H1 (cell line): ENCODE measurements around the gene KIF15. TPM values are rescaled to one million over a fixed set of nuclear protein-coding genes. Genes with fewer than 3 reads are reported as not detected.
A peak's percentile ranks its signal among the peaks of the same experiment; 100 is the strongest.

Experiments
- CTCF ChIA-PET: fragments of 300-600 bp; sonication (Branson Sonifier 250); formaldehyde crosslinking; loops from one replicate; lab custom pipeline; 2021; ENCODE audit not compliant: partially characterized antibody; lab: Charles Lee
- POLR2A ChIA-PET: fragments of 300-600 bp; sonication (Branson Sonifier 250); formaldehyde crosslinking; loops from one replicate; lab custom pipeline; 2021; ENCODE audit warnings: inconsistent platforms; ENCODE audit not compliant: partially characterized antibody; lab: Charles Lee
- DNase-seq, 2 experiments: peaks; one replicate each; pipeline versions ENCODE4 v3.0.0 to v3.0.0-alpha.2; 2010 to 2022; ENCODE audit warnings: low spot score in 2 of 2, low read depth in 1 of 2, mixed read lengths in 1 of 2
- FAIRE-seq: peaks from 2 replicates; lab custom pipeline; 2011; peaks lifted over from hg19 to GRCh38; lab: Jason Lieb, UNC
- H2AFZ ChIP-seq: 2 replicates; pipeline ENCODE4 v1.8.1; 2012; ENCODE audit warnings: low read length, inconsistent platforms
- H2AK5ac ChIP-seq: 2 replicates; pipeline ENCODE4 v1.6.1; 2013; ENCODE audit warnings: low read depth, low read length
- H2BK120ac ChIP-seq: replicated peaks from 2 replicates; pipeline ENCODE3; 2013; ENCODE audit warnings: low read depth, low read length, inconsistent platforms
- H2BK12ac ChIP-seq: 2 replicates; pipeline ENCODE4 v1.6.1; 2013; ENCODE audit warnings: low read depth, low read length
- H2BK15ac ChIP-seq: 2 replicates; pipeline ENCODE4 v1.6.1; 2013; ENCODE audit warnings: low read length
- H2BK20ac ChIP-seq: 2 replicates; pipeline ENCODE4 v1.6.1; 2013; ENCODE audit warnings: low read length
- H2BK5ac ChIP-seq: 2 replicates; pipeline ENCODE4 v1.6.1; 2013; ENCODE audit warnings: low read depth, low read length
- H3K14ac ChIP-seq: 2 replicates; pipeline ENCODE4 v1.6.1; 2013; ENCODE audit warnings: inconsistent platforms; ENCODE audit not compliant: insufficient read length
- H3K18ac ChIP-seq: 2 replicates; pipeline ENCODE4 v1.6.1; 2013; ENCODE audit warnings: low read length; ENCODE audit errors: extremely low read depth
- H3K23ac ChIP-seq: 2 replicates; pipeline ENCODE4 v1.6.1; 2013; ENCODE audit warnings: inconsistent platforms; ENCODE audit not compliant: insufficient read length
- H3K23me2 ChIP-seq: 2 replicates; pipeline ENCODE4 v1.6.1; 2013; ENCODE audit warnings: low read depth, low read length
- H3K27ac ChIP-seq: 2 replicates; pipeline ENCODE4 v1.6.1; 2011; ENCODE audit warnings: low read depth, low read length, inconsistent platforms
- H3K27me3 ChIP-seq, 4 experiments: replicated peaks in 1 of 4; 1 replicate in 1 of 4; 2 replicates in 3 of 4; pipeline versions ENCODE4 v1.6.1 to v1.8.1; 2011 to 2013; ENCODE audit warnings: low read length in 3 of 4, mild to moderate bottlenecking in 3 of 4, inconsistent platforms in 2 of 4, mixed read lengths in 2 of 4, moderate library complexity in 1 of 4; ENCODE audit not compliant: control insufficient read depth in 3 of 4, insufficient read depth in 3 of 4; ENCODE audit errors: extremely low read depth in 1 of 4
- H3K36me3 ChIP-seq, 4 experiments: 2 replicates each; pipeline versions ENCODE4 v1.6.1 to v1.8.1; 2011 to 2013; ENCODE audit warnings: mild to moderate bottlenecking in 4 of 4, low read length in 3 of 4, moderate library complexity in 2 of 4, control low read depth in 1 of 4, inconsistent platforms in 1 of 4; ENCODE audit not compliant: insufficient read depth in 4 of 4, control insufficient read depth in 2 of 4
- H3K4ac ChIP-seq: replicated peaks from 2 replicates; pipeline ENCODE3; 2013; ENCODE audit warnings: low read length, low read depth, mixed read lengths, inconsistent platforms; ENCODE audit not compliant: insufficient read length
- H3K4me1 ChIP-seq, 4 experiments: replicated peaks in 1 of 4; 1 replicate in 1 of 4; 2 replicates in 3 of 4; pipeline versions ENCODE4 v1.6.1 to v1.8.1; 2011 to 2013; ENCODE audit warnings: low read length in 3 of 4, inconsistent platforms in 2 of 4, mixed read lengths in 1 of 4; ENCODE audit not compliant: insufficient read depth in 4 of 4, control insufficient read depth in 3 of 4
- H3K4me2 ChIP-seq, 2 experiments: 2 replicates each; pipeline versions ENCODE4 v1.6.1 to v1.8.1; 2011 to 2013; ENCODE audit warnings: low read depth in 2 of 2, low read length in 2 of 2, control low read depth in 1 of 2, inconsistent platforms in 1 of 2, mild to moderate bottlenecking in 1 of 2; ENCODE audit not compliant: insufficient read depth in 1 of 2
- H3K4me3 ChIP-seq, 4 experiments: fragments of 200-600, 300-600 bp in 1 of 4; sonication (generic), shearing (Covaris generic), sonication (Bioruptor Twin) in 1 of 4; 2 replicates each; pipeline versions ENCODE4 v1.5.1 to v1.8.1; 2011 to 2016; ENCODE audit warnings: low read length in 4 of 4, low read depth in 3 of 4, control low read depth in 2 of 4, inconsistent platforms in 2 of 4, mild to moderate bottlenecking in 2 of 4, mixed read lengths in 1 of 4, moderate library complexity in 1 of 4; ENCODE audit not compliant: insufficient read depth in 2 of 4; ENCODE audit errors: extremely low read depth in 1 of 4
- H3K56ac ChIP-seq: replicated peaks from 2 replicates; pipeline ENCODE3; 2013; ENCODE audit warnings: low read depth, mild to moderate bottlenecking, mixed read lengths, low read length, inconsistent platforms; ENCODE audit not compliant: insufficient read length
- H3K79me1 ChIP-seq: 2 replicates; pipeline ENCODE4 v1.6.1; 2013; ENCODE audit warnings: low read depth, low read length, control low read depth
- H3K79me2 ChIP-seq, 2 experiments: 2 replicates each; pipeline versions ENCODE4 v1.6.1 to v1.8.1; 2012 to 2013; ENCODE audit warnings: low read length in 2 of 2, mild to moderate bottlenecking in 2 of 2, inconsistent platforms in 1 of 2; ENCODE audit not compliant: insufficient read depth in 2 of 2, control insufficient read depth in 1 of 2
- H3K9ac ChIP-seq, 4 experiments: replicated peaks in 1 of 4; 1 replicate in 1 of 4; 2 replicates in 3 of 4; pipeline versions ENCODE4 v1.6.1 to v1.8.1; 2011 to 2013; ENCODE audit warnings: low read depth in 3 of 4, low read length in 3 of 4, control low read depth in 2 of 4, mild to moderate bottlenecking in 2 of 4, moderate library complexity in 2 of 4, inconsistent platforms in 1 of 4; ENCODE audit errors: extremely low read depth in 1 of 4
- H3K9me3 ChIP-seq, 2 experiments: 2 replicates each; pipeline versions ENCODE4 v1.6.1 to v1.8.1; 2012 to 2013; ENCODE audit warnings: mild to moderate bottlenecking in 2 of 2, moderate library complexity in 2 of 2, control low read depth in 1 of 2, inconsistent platforms in 1 of 2, low read depth in 1 of 2, low read length in 1 of 2, mixed read lengths in 1 of 2; ENCODE audit not compliant: insufficient read depth in 2 of 2
- H4K20me1 ChIP-seq, 2 experiments: replicated peaks in 1 of 2; 2 replicates each; pipeline versions ENCODE3 to v1.8.1; 2011 to 2013; ENCODE audit warnings: inconsistent platforms in 2 of 2, low read length in 2 of 2, mild to moderate bottlenecking in 1 of 2; ENCODE audit not compliant: insufficient read depth in 2 of 2, control insufficient read depth in 1 of 2
- H4K5ac ChIP-seq: 2 replicates; pipeline ENCODE4 v1.6.1; 2013; ENCODE audit warnings: low read length, low read depth, mixed read lengths, inconsistent platforms; ENCODE audit not compliant: insufficient read length
- H4K8ac ChIP-seq: 2 replicates; pipeline ENCODE4 v1.8.0; 2013; ENCODE audit warnings: mild to moderate bottlenecking, moderate library complexity, low read length, inconsistent platforms; ENCODE audit not compliant: insufficient read depth; ENCODE audit errors: extremely low read depth
- H4K91ac ChIP-seq: replicated peaks from 2 replicates; pipeline ENCODE3; 2013; ENCODE audit warnings: low read length, mixed read lengths, inconsistent platforms; ENCODE audit not compliant: insufficient read length
- ASH2L ChIP-seq: fragments of 200-600, 300-600 bp; sonication (generic); IDR thresholded peaks from one replicate; pipeline ENCODE4 v1.7.1; 2017; ENCODE audit warnings: low read length
- ATF2 ChIP-seq: IDR thresholded peaks from 2 replicates; pipeline ENCODE4 v1.6.1; 2012; ENCODE audit warnings: low read length, inconsistent platforms
- CHD2 ChIP-seq: IDR thresholded peaks from 2 replicates; pipeline ENCODE4 v1.6.1; 2012; ENCODE audit warnings: low read length, improper control_type of control experiment
- CREB1 ChIP-seq: IDR thresholded peaks from 2 replicates; pipeline ENCODE4 v1.6.1; 2012; ENCODE audit warnings: inconsistent platforms
- FOSL1 ChIP-seq: IDR thresholded peaks from 2 replicates; pipeline ENCODE4 v1.6.1; 2011; ENCODE audit warnings: mild to moderate bottlenecking, low read depth, low read length, moderate library complexity; ENCODE audit not compliant: insufficient read depth
- KDM1A ChIP-seq: fragments of 200-600, 300-600 bp; sonication (generic); IDR thresholded peaks from 2 replicates; pipeline ENCODE4 v1.7.1; 2016; ENCODE audit warnings: mild to moderate bottlenecking, low read length, borderline replicate concordance
- MAFK ChIP-seq: IDR thresholded peaks from 2 replicates; pipeline ENCODE4 v1.6.1; 2012; ENCODE audit warnings: low read depth, mild to moderate bottlenecking, improper control_type of control experiment, low read length
- RAD21 ChIP-seq, 2 experiments: IDR thresholded peaks in 1 of 2; conservative IDR thresholded peaks in 1 of 2; 2 replicates each; pipeline ENCODE4 v1.6.1; 2011; ENCODE audit warnings: low read depth in 2 of 2, low read length in 2 of 2, improper control_type of control experiment in 1 of 2, inconsistent platforms in 1 of 2, mild to moderate bottlenecking in 1 of 2, moderate library complexity in 1 of 2
- TAF1 ChIP-seq: IDR thresholded peaks from 2 replicates; pipeline ENCODE4 v1.6.1; 2011; ENCODE audit warnings: mild to moderate bottlenecking, low read depth, low read length
- WGBS, 2 experiments: shearing (Covaris generic) in 1 of 2; methylation state at CpG; one replicate each; pipeline versions ENCODE4 v1.1.6 to v1.1.7; 2013 to 2015; ENCODE audit warnings: low lambda C conversion rate in 2 of 2, mixed read lengths in 2 of 2, inconsistent platforms in 1 of 2, low coverage in 1 of 2, missing lambda C conversion rate in 1 of 2; ENCODE audit not compliant: insufficient replicate concordance in 2 of 2, insufficient coverage in 1 of 2, insufficient read length in 1 of 2; ENCODE audit errors: extremely low coverage in 1 of 2, missing lambda C conversion rate in 1 of 2; 5-methylcytosine and 5-hydroxymethylcytosine counted together
- polyA plus RNA-seq, 7 experiments: library from polyadenylated mRNA; depleted of rRNA in 3 of 7; stranded (reverse) in 5 of 7; unstranded in 2 of 7; fragments of >200 nt in 5 of 7; fragments of 200-250 nt in 2 of 7; gene quantifications; 1 replicate in 5 of 7; 2 replicates in 1 of 7; 4 replicates in 1 of 7; pipeline versions ENCODE4 v1.2.1 to v1.2.3, GENCODE V29; 2011 to 2013; ENCODE audit warnings: missing spikeins in 2 of 7, mixed read lengths in 2 of 7
- total RNA-seq: library from RNA; stranded (reverse); fragmentation: NEBNext Ultra II Directional; extraction: Animal tissue kit (Norgen Biotek cat#: 25700); gene quantifications from 2 replicates; pipeline ENCODE4 v1.2.1, GENCODE V29; 2021
- TF ChIP-seq, protein P1 (sequence below): IDR thresholded peaks from 2 replicates; pipeline ENCODE4 v1.6.1; 2012; ENCODE audit warnings: inconsistent platforms

The KIF15 gene
- total and polyA plus RNA-seq, 2 of the 8 experiments (the other 6 are each of a cell fraction or from before 2014, with no cell fraction given) = 4.2 to 25.5 TPM

DNA sequence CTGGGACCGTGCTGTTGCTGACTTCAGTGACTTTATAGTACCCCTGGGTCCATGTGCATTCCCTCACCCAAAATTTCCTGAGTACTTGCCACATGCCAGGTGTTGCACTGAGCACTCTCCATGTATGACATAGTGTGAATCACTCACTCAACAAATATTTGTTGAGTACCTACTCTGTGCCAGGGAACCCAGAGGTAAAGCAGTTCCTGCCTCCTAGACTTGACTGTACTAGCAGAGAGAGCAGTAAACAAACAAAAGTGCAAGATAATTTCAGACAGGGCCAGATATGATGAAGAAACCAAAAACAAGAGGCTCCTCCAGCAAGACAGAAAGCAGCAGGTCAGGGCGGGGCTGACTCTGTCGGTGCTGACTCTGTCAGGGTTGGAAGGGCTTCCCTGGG, 125.0 kb downstream of the KIF15 start:
- H2AK5ac ChIP-seq = no peak overlapping the region
- H2AFZ ChIP-seq = no peak overlapping the region
- H3K23ac ChIP-seq = no peak overlapping the region
- no peaks in the 10 kb centered on the region; the same call in 1 of the 2 replicates for H3K23me2 ChIP-seq
- H3K18ac ChIP-seq = no peak overlapping the region
- H2BK15ac ChIP-seq = peak overlapping the region; percentile 19; the same call in 1 of the 2 replicates
- H3K79me2 ChIP-seq = no peaks in the 10 kb centered on the region
- DNase-seq (no peak), FAIRE-seq (no peak)
- no peak for TF ChIP-seq RAD21 (IDR thresholded peaks at IDR 0.05 in 1 of 2, conservative IDR thresholded peaks at IDR 0.05 in 1 of 2; ENCODE audit: low read depth in 2 of 2, low read length in 2 of 2)
- no peak for TF ChIP-seq ATF2
- no peak for TF ChIP-seq MAFK
- TF ChIP-seq CREB1 = no peak
- no peak for TF ChIP-seq CHD2
- no peak for TF ChIP-seq ASH2L
- TF ChIP-seq KDM1A = no peak
- TF ChIP-seq TAF1 = no peak
- TF ChIP-seq, protein P1, sequence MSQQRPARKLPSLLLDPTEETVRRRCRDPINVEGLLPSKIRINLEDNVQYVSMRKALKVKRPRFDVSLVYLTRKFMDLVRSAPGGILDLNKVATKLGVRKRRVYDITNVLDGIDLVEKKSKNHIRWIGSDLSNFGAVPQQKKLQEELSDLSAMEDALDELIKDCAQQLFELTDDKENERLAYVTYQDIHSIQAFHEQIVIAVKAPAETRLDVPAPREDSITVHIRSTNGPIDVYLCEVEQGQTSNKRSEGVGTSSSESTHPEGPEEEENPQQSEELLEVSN = no peak
- TF ChIP-seq FOSL1 = no peak
- no peak overlapping the region for H3K9ac ChIP-seq
- H3K36me3 ChIP-seq = no peaks in the 10 kb centered on the region
- H3K27ac ChIP-seq = no peak overlapping the region
- H3K56ac ChIP-seq = no peak overlapping the region
- POLR2A ChIA-PET = no interaction called here
- no peak overlapping the region for H4K91ac ChIP-seq
- peaks cover 0 to 2% (median 0%) of the 10 kb centered on the region in 4 experiments; a peak in 2 of 7 replicates for H3K4me1 ChIP-seq
- H2BK12ac ChIP-seq = no peak overlapping the region; the same call in 1 of the 2 replicates
- no peaks in the 10 kb centered on the region for H3K27me3 ChIP-seq
- WGBS, 2 experiments = 87% methylated on average over 3 of the region's 3 CpGs; no CpG with 5 or more reads in 1 of the 2 experiments
- H4K20me1 ChIP-seq = no peaks in the 10 kb centered on the region
- no peak overlapping the region for H4K5ac ChIP-seq
- H4K8ac ChIP-seq = no peak overlapping the region
- no peak overlapping the region for H3K14ac ChIP-seq
- no peak overlapping the region for H3K4me2 ChIP-seq
- no peak overlapping the region for H2BK120ac ChIP-seq
- no peak overlapping the region for H3K4me3 ChIP-seq
- no peak overlapping the region for H3K4ac ChIP-seq
- H2BK20ac ChIP-seq = no peak overlapping the region
- H2BK5ac ChIP-seq = no peak overlapping the region
- no peaks in the 10 kb centered on the region for H3K79me1 ChIP-seq
- H3K9me3 ChIP-seq = peaks cover 4 to 8% of the 10 kb centered on the region in 2 experiments; a peak in 2 of 4 replicates
- CTCF ChIA-PET = interaction anchor here (1.0 to 1.2 kb wide), 2 partner anchors 27 to 28 kb away, joined by 4 to 6 read pairs; no protein-coding TSS in a partner anchor
